GM10248 (cell line): ENCODE measurements around the gene BCL11A.

Experiments
- CTCF ChIA-PET: fragments of 300-600 bp; sonication (Branson Sonifier 250); formaldehyde crosslinking; extraction: SDS; loops from one replicate; lab custom pipeline; 2021; ENCODE audit warnings: antibody characterized with exemption; lab: Yijun Ruan, JAX
- POLR2A ChIA-PET: fragments of 350-650 bp; sonication (Branson Sonifier 250); formaldehyde crosslinking; extraction: SDS; loops from one replicate; lab custom pipeline; 2020; ENCODE audit warnings: antibody characterized with exemption; lab: Yijun Ruan, JAX
- DNase-seq: peaks from one replicate; pipeline ENCODE4 v3.0.0; 2012; ENCODE audit errors: extremely low spot score
- CTCF ChIP-seq: IDR thresholded peaks from 2 replicates; pipeline ENCODE4 v1.5.1; 2012; ENCODE audit warnings: mild to moderate bottlenecking, low read depth; ENCODE audit errors: extremely low read depth, missing control alignments, control extremely low read depth

BCL11A gene

GRCh38 chr2:60490441-60490840, 63.0 kb downstream of the BCL11A start:
- POLR2A ChIA-PET = no interaction called here

GRCh38 chr2:60489289-60489688, 64.2 kb downstream of the BCL11A start:
- ChIA-PET CTCF (interaction anchor here (1.2 to 1.8 kb wide), 2 partner anchors 10 to 50 kb away, joined by 3 to 4 read pairs; no protein-coding TSS in a partner anchor), POLR2A (no interaction called here)
- no peak for DNase-seq
- TF ChIP-seq CTCF = no peak

More at GRCh38 chr2:60490441-60490840, 63.0 kb downstream of the BCL11A start:
- DNase-seq = no peak
- no peak for TF ChIP-seq CTCF
- CTCF ChIA-PET = interaction anchor here (1.2 to 1.8 kb wide), 2 partner anchors 9 to 51 kb away, joined by 3 to 4 read pairs; no protein-coding TSS in a partner anchor

- DNase-seq = peak; percentile 40
- TF ChIP-seq CTCF = no peak
- ChIA-PET CTCF (interaction anchor here (1.0 kb wide), 1 partner anchor 49 kb away, joined by 3 read pairs; no protein-coding TSS in a partner anchor), POLR2A (no interaction called here)
These were observed 65.2 kb downstream of the BCL11A start for GRCh38 chr2:60488291-60488690.

- ChIA-PET CTCF (interaction anchor here (1.0 kb wide), 1 partner anchor 48 kb away, joined by 3 read pairs; no protein-coding TSS in a partner anchor), POLR2A (no interaction called here)
- no peak for TF ChIP-seq CTCF
- no peak for DNase-seq
These were observed 66.3 kb downstream of the BCL11A start for GRCh38 chr2:60487174-60487573.

GRCh38 chr2:60486551-60486950, 66.9 kb downstream of the BCL11A start:
- POLR2A ChIA-PET = no interaction called here

GRCh38 chr2:60486067-60486466, 67.4 kb downstream of the BCL11A start:
- POLR2A ChIA-PET = no interaction called here
- DNase-seq = no peak
- CTCF ChIA-PET = interaction anchor here (0.9 to 1.3 kb wide), 2 partner anchors 8 to 44 kb away, joined by 3 to 4 read pairs; no protein-coding TSS in a partner anchor

More at GRCh38 chr2:60486551-60486950, 66.9 kb downstream of the BCL11A start:
- CTCF ChIA-PET = interaction anchor here (1.3 kb wide), 1 partner anchor 8 kb away, joined by 3 read pairs; no protein-coding TSS in a partner anchor
- TF ChIP-seq CTCF = no peak
- DNase-seq = no peak

More at GRCh38 chr2:60486067-60486466, 67.4 kb downstream of the BCL11A start:
- TF ChIP-seq CTCF = no peak
